HG02588 (cell line): ENCODE measurements around the gene SLC38A7.
"Not testable (repeated sequence)": the region's sequence is repeated elsewhere in the genome, so short reads cannot be mapped to it uniquely, and the experiment has no call there.

Source experiments
- ATAC-seq: cut with Tn5 transposase; IDR thresholded peaks from one replicate; pipeline ENCODE4 v1.9.1; 2021; ENCODE audit warnings: mild to moderate bottlenecking, moderate library complexity; ENCODE audit not compliant: unreplicated experiment

The SLC38A7 gene

GRCh38 chr16:58637021-58637420, 47.5 kb downstream of the SLC38A7 start:
- not testable (repeated sequence) for ATAC-seq

DNA sequence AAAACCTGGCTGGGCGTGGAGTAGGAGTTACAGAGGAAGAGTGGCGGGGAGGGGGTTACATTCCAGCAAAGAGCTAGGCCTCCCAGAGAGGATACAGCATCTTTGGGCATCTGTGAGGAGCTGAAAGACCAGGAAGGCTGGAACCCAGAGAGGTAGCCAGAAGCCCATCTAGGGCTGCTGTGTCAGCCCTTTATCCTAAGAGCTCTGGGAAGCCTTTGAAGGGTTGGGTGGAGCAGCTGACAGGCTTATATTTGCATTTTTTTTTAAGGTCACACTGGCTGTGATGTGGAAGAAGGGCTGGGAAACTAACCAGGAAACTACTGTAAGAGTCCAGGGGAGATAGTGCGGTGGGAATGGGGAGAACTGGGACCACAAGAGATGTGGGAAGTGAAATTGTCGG, 48.1 kb downstream of the SLC38A7 start:
- no peak for ATAC-seq

GRCh38 chr16:58635502-58635901, 49.1 kb downstream of the SLC38A7 start:
- ATAC-seq: no peak

- no peak for ATAC-seq
Observed at GRCh38 chr16:58634265-58634802, 50.2 kb downstream of the SLC38A7 start.

- peak; percentile 86 for ATAC-seq
Observed at GRCh38 chr16:58629733-58630640, 54.6 kb downstream of the SLC38A7 start, which contains the start of gene CNOT1. TSS of gene CNOT1 (minus strand) at chr16:58629826. CDS start at chr16:58599337, 30,489 bp downstream.

DNA sequence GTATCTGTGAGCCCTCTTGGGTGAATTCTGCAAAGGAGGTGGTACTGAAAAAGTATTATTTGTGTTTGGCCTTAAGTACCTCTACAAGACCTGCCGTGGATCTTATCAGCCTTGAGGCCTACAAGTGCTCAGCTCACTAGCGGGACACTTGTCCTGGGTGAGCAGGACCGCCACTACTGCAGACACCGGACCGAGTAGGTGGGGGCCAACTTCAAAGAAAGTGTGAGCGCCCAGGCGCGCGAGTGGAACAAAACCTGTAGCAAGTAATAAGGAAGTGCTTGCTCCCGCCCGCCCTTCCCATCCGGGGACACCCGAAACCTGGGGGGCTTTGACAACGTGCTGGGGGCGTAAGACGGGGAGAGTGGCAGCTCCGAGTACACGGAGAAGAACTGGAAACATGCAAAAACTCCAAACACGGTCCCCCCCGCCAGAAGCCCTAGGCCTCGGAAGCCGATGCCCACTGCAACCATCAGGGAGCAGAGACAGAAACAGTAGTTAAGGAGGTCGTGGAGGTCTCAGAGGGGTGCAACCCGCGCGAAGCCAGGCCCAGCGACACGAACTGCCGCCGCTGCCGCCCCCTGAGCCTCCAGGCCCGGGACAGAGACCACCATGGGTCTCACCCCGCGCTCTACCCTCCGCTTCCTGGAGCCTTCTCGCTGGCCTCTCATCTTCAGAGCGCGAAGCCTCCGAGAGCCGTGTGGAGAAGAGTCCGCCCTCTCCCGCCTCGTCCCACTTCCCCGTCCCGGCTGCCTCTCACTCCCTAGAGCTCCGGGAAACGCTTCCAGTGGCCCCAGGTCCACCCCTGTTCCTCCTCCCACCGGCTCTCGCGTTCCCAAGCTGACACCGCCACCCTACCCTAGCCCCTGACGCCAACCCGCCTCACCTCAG, 55.5 kb downstream of the SLC38A7 start:
- ATAC-seq: peak; percentile 0

DNA sequence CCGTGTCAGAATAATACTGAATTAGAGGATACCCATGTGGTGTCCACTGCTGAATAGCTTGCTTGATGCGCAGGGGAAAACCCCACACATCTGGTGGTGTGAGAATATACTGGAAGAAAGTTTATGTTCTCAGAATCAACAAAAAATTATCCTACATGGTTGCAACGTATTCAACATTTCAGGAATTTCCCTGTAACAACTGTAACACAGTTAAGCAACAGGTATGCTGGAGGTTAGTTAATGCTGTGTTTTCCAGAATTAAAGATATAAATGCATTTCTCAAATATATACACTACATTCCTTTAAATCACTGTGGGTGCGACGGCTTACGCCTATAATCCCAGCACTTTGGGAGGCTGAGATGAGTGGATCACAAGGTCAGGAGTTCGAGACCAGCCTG, 60.4 kb downstream of the SLC38A7 start:
- ATAC-seq: no peak

DNA sequence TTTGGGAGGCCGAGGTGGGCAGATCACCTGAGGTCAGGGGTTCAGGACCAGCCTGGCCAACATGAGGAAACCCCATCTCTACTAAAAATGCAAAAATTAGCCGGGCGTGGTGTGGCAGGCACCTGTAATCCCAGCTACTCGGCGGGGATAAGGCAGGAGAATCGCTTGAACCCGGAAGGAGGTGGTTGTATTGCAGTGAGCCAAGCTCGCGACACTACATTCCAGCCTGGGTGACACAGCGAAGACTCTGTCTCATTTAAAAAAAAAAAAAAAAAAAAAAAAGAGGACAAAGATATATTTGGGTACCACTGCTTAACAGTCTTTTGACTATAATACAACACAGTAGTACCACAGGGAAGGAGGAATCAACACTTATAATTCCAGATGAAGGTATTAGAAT, 64.2 kb downstream of the SLC38A7 start:
- no peak for ATAC-seq

- no peak for ATAC-seq
Observed at GRCh38 chr16:58615280-58615679, 69.3 kb downstream of the SLC38A7 start.
